ENCODE results near the gene OVOL2. TPM values are rescaled to one million over a fixed set of nuclear protein-coding genes. Genes with fewer than 3 reads are reported as not detected.

Gene OVOL2
- total and polyA plus RNA-seq, 10 of the 15 experiments (the other 5 are each of a cell fraction or from before 2014, with no cell fraction given), result not detected

DNA sequence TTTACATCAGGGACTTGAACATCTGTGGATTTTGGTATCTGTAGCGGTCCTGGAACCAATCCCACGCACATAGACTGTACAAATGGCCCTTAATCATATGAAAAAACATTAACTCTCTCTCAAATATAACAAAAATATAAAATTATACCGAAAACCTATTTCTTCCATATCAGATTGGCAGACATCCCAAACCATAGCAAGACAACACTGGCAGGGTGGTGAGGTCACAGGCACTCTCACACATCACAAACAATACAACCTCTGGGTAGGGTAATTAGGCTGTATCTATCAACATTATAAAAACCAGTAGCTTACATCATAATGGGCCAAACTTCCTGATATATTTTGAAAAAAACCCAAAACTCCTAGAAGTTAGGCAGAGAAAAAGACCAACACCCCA is 40.9 kb downstream of the OVOL2 start:
- H3K4me2 ChIP-seq (ENCODE audit: control insufficient read depth, insufficient read depth), result no peak overlapping the region
- H3K27ac ChIP-seq (ENCODE audit: control insufficient read depth, insufficient read depth), result no peak overlapping the region
- no peaks in the 10 kb centered on the region for H3K9me3 ChIP-seq (replicated peaks; ENCODE audit: control insufficient read depth, insufficient read depth, low read length)
- H3K79me2 ChIP-seq (ENCODE audit: control insufficient read depth, insufficient read depth, low read length), result no peaks in the 10 kb centered on the region
- H4K20me1 ChIP-seq (ENCODE audit: control insufficient read depth, insufficient read depth), result no peaks in the 10 kb centered on the region
- in situ Hi-C loops (cut with MboI) (no loop called here), intact Hi-C loops (cut with micrococcal nuclease; ENCODE audit: unreplicated experiment) (no loop called here)
- H3K36me3 ChIP-seq (ENCODE audit: control insufficient read depth in 2 of 2, insufficient read depth in 2 of 2, low read length in 1 of 2), result no peaks in the 10 kb centered on the region
- FAIRE-seq (no peak), DNase-seq (ENCODE audit: low read depth, low spot score) (no peak), ATAC-seq (no peak)
- TF ChIP-seq ZSCAN29 (IDR thresholded peaks at IDR 0.05) (no peak), CHD2 (IDR thresholded peaks at IDR 0.05; ENCODE audit: borderline replicate concordance, low read depth, low read length) (no peak), IKZF2 (IDR thresholded peaks at IDR 0.05) (no peak), EED (IDR thresholded peaks at IDR 0.05; ENCODE audit: low read depth) (no peak), ZNF24 (IDR thresholded peaks at IDR 0.05) (no peak), ZNF274 (IDR thresholded peaks at IDR 0.05; ENCODE audit: insufficient read depth, insufficient read length) (no peak), SREBF2 (IDR thresholded peaks at IDR 0.05; ENCODE audit: low read length) (no peak), RCOR1 (conservative IDR thresholded peaks at IDR 0.05; ENCODE audit: low read depth, low read length) (no peak), CHD4 (IDR thresholded peaks at IDR 0.05) (no peak), CREM (IDR thresholded peaks at IDR 0.05; ENCODE audit: low read depth) (no peak), RUNX3 (IDR thresholded peaks at IDR 0.05; ENCODE audit: low read length) (no peak)
- TF ChIP-seq, protein P1, sequence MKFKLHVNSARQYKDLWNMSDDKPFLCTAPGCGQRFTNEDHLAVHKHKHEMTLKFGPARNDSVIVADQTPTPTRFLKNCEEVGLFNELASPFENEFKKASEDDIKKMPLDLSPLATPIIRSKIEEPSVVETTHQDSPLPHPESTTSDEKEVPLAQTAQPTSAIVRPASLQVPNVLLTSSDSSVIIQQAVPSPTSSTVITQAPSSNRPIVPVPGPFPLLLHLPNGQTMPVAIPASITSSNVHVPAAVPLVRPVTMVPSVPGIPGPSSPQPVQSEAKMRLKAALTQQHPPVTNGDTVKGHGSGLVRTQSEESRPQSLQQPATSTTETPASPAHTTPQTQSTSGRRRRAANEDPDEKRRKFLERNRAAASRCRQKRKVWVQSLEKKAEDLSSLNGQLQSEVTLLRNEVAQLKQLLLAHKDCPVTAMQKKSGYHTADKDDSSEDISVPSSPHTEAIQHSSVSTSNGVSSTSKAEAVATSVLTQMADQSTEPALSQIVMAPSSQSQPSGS (IDR thresholded peaks at IDR 0.05; ENCODE audit: low read length), result no peak
- no peaks in the 10 kb centered on the region for H3K4me1 ChIP-seq (ENCODE audit: control insufficient read depth, insufficient read depth, low read length)
- CTCF ChIA-PET, result interaction anchor here (0.7 to 5.4 kb wide), 5 partner anchors 13 to 334 kb away, joined by 3 to 45 read pairs (median 4); partner anchors contain the start of gene RRBP1
- POLR2A ChIA-PET, result no interaction called here
- no peak overlapping the region for H3K9ac ChIP-seq (ENCODE audit: control insufficient read depth, insufficient read depth, low read length)
- H3K4me3 ChIP-seq, result no peak overlapping the region
- H3K27me3 ChIP-seq (replicated peaks in 1 of 2; ENCODE audit: control insufficient read depth in 2 of 2, insufficient read depth in 2 of 2, low read length in 1 of 2), result no peaks in the 10 kb centered on the region
- BruUV-seq (replicated peaks), result no TSS peak
- SMC1A ChIA-PET (ENCODE audit: uncharacterized antibody, unreplicated experiment), result interaction anchor here (4.0 to 4.3 kb wide), 2 partner anchors 12 to 19 kb away, joined by 22 to 29 read pairs; no protein-coding TSS in a partner anchor
- RAD21 ChIA-PET (ENCODE audit: unreplicated experiment), result interaction anchor here (1.1 to 1.3 kb wide), 2 partner anchors 21 to 279 kb away, joined by 3 read pairs; no protein-coding TSS in a partner anchor
- WGBS (ENCODE audit: insufficient coverage, insufficient replicate concordance, low lambda C conversion rate, missing lambda C conversion rate), result 36% methylated on average over 3 of the region's 3 CpGs
- H2AFZ ChIP-seq (ENCODE audit: control insufficient read depth, low read depth, low read length), result no peak overlapping the region
